GM12892 (cell line): Measurements from ENCODE around the gene SLC25A23.

Source experiments
- POLR2A ChIP-seq: IDR thresholded peaks from 2 replicates; pipeline ENCODE4 v1.6.1; 2011; ENCODE audit warnings: low read depth, low read length, control low read depth
- TAF1 ChIP-seq: IDR thresholded peaks from 2 replicates; pipeline ENCODE4 v1.6.1; 2011; ENCODE audit warnings: low read depth, mild to moderate bottlenecking, control low read depth, low read length, borderline replicate concordance

DNA sequence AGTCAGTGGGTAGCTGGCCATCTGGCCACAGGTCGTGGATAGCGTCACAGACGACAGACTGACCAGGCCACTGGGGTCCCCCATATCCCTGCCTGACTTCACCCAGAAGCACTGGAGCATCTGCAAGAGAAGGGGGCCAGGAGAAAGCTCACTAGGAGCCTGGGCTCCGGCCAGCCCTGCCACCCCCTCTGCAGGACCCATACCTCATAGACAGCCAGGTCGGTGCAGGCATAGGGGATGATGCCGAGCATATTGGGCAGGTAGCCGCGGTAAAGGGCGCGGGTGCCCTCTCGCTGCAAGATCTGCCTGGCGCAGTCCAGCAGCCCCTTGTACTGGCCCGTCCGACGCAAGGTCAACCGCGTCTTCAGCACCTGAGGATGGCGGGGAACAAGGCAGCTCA is 32.5 kb downstream of the SLC25A23 start:
- TF ChIP-seq TAF1 (no peak), POLR2A (no peak)
